ENCODE data around the gene PYGO2.
A peak's percentile ranks its signal among the peaks of the same experiment; 100 is the strongest.

The PYGO2 gene

GRCh38 chr1:154959426-154959780, 2.2 kb downstream of the PYGO2 start:
- DNase-seq, result no peak

GRCh38 chr1:154958681-154959425, 2.7 kb downstream of the PYGO2 start:
- no peak for DNase-seq

GRCh38 chr1:154958036-154958435, 3.5 kb downstream of the PYGO2 start:
- DNase-seq, result no peak

DNA sequence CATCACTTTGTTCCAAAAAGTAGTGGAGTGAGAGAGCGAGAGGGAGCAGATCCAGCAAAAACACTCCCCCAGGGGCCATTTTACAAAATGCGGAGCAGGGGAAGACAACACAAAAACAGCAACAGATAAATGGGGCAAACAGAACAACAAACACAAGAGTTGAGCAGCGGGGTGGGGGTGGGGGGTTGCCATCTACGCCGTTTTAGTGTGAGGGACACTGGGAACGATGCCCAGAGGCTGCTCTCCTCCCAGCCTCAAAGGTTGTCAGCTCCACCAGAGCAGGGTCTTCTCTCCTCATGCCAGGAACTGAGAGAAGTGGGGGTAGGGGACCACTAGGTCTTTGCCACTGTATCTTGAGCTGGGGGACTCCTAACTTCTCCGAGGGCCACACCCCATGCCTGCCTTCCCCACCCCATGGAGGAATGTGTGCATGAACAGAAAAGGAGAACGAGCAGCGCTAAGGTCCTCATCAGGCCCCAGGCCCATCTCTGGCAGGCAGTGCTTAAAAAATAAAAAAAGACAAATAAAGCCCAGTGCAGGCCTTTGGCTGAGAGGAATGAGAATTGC, 4.4 kb downstream of the PYGO2 start:
- no peak for DNase-seq

- no peak for DNase-seq
Measured at GRCh38 chr1:154956544-154956941, 5.0 kb downstream of the PYGO2 start.

- peak; percentile 79 for DNase-seq
Measured at GRCh38 chr1:154955718-154956543, 5.7 kb downstream of the PYGO2 start, which contains the start of gene PBXIP1. Gene PBXIP1 (minus strand): TSS chr1:154956099. CDS start chr1:154953721, 2,378 bp downstream.

DNA sequence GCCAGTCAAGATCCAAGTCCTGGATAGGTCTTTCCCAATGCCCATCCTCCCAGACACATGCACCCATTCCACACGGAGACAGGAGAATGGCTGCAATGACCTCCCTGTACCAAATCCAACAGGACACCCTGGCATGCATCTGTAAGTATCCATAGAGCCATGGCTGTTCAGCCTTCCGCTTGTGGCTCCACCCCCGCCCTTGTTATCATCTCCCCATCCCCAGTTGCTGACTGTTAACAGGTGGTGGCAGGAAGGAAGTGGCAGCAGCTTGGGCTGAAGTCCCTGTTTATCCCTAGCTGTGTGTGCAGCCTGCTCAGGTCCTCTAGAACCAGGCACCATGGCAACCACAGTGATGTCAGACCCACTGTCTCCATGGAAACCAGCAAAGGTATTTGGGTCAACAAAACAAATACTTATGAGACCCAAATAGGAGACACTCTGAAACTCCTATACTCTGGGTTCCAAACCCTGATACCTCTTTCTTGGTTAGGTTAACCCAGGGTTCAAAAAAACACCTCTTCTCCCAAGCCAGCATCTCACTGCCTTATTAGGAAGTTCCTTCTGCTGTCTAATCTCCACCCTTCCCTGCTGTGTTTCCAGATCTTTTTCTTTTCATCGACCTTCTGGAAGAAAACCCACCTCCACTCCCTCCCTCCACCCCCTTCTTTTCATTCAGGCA, 6.4 kb downstream of the PYGO2 start:
- no peak for DNase-seq

DNA sequence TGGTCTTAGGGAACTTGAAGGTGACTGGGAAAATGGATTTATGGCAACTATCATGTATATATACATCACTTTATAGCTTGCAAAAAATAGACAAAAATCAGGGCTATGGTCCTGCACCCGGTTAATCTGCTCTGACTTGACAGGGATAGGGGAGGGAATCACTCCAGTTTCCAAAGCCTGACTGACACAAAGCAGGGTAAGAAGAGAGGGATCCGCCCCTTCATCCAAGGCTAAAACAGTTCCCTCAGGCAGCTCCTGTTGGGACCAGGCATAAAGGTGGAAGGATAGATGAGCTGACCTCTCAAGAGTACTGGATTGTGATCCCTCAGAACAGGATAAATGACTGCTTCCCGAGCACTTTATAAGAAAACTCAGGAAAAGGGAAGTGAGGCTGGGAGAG, 7.0 kb downstream of the PYGO2 start:
- no peak for DNase-seq

GRCh38 chr1:154953611-154954038, 8.0 kb downstream of the PYGO2 start:
- DNase-seq, result no peak

- DNase-seq, result no peak
Measured at GRCh38 chr1:154952664-154953063, 8.9 kb downstream of the PYGO2 start.

- no peak for DNase-seq
Measured at GRCh38 chr1:154951901-154952657, 9.5 kb downstream of the PYGO2 start.

GRCh38 chr1:154948079-154948478, 13.5 kb downstream of the PYGO2 start:
- no peak for DNase-seq

DNA sequence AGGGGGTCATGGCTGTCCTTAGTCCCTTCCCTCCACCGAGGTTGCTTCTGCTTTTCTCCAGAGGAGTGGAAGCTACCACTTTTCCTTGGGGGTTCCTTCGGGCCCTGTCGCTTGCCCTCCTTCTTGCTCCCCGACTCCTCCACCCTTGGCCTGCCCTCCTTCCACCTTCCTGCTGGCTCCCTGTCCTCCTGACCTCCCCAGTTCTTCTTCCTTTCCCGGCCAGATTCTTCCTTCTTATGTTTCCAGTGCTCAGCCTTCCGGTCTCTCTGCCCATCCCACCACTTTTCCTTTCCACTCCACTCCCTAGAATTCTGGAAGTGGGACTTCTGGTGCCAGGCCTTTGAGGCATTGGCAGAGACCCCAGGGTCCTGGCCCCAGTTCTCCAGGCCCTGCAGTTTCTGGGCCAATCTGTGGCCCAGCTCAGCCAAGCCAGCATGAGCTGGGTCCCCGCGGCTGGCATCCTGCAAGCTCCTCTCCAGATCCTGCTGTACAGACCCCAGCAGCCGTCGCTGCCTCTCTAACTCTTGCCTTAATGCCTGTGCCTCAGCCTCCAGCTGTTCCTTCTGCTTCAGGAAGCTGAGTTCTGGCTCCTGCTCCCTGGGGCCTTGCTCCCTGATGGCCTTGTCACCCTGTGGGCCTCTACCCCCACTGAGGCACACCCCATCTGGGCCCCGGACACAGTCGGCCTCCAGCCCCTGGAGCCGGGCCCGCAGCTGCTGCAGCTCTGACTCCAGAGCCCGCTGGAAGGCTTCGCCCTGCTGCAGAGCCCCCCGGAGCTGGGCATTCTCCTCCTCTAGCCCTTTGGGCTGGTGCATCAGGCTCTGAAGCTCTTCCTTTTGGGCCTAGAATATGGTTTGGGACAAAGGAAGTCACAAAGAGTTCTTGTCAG, 15.4 kb downstream of the PYGO2 start:
- no peak for DNase-seq

DNA sequence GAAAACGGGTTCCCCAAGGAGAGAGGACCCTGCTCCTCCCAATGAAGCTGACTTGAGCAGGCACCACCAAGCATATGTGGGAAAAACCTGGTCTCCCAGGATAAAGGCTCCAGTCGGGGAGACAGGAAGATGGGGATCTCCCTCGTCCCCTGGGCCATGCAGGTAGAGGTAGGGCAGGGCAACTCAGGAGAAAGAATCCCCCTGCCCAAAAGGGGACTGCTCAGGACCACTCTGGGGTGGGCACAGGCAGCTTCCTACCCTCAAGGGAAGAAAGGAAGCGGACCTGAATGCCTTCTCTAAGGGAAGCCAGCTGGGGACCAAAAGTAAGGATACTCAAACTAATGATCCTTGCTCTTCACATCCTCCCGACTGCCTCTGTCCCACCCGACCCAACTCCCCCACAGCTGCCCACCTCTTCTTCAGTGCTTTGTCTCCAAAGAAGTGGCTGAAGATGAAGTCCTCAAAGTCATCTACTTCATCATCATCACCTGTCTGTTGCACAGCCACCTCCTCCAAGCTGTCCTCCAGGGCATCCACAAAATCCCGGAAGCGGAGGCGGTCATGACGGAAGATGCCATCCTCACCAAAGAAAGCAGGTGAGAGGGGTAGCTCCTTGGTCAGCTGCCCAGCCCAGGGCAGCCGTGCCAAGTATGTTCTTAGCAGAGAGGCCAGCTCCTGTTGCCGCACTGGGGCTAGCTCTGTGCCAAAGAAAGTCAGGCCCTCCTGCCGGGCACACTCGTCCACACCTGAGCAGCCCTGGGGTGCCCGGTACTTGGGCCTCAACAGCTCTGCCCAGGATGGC, 16.2 kb downstream of the PYGO2 start:
- no peak for DNase-seq

DNA sequence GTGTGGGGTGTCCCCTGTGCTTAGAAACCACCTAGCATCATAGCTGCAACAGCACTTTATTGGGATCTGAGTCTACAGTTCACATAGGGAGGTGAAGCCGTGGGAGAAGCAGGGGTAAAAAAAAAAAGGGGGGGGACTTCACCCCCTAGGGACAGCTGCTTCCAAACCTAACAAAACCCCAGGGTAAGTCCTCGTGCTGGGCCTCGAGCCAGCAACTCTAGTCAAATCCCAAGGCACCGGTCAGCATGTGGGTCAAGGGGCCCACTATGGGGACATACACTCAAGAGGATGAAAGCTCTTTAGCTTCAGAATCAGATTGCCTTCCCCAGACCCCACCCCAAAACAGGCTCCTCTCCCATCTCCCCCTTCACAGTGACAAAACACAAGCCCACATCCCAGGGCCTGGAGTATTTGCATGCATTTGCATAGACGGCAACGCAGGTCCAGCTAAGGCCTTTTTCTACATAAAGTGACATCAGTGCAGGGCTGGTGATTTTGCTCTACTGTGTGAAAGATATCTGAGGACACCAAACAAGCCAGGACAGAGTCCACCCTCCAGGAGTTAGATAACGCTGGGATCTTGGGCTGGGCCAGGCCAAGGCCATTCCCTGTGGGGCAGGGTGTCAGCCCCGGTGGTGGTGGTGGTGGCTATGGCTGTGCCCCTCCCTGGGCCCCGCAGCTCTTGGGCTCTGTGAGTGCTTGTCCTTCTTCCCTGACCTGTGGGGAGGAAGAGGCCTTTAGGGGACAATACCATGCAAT, 17.0 kb downstream of the PYGO2 start:
- no peak for DNase-seq

DNA sequence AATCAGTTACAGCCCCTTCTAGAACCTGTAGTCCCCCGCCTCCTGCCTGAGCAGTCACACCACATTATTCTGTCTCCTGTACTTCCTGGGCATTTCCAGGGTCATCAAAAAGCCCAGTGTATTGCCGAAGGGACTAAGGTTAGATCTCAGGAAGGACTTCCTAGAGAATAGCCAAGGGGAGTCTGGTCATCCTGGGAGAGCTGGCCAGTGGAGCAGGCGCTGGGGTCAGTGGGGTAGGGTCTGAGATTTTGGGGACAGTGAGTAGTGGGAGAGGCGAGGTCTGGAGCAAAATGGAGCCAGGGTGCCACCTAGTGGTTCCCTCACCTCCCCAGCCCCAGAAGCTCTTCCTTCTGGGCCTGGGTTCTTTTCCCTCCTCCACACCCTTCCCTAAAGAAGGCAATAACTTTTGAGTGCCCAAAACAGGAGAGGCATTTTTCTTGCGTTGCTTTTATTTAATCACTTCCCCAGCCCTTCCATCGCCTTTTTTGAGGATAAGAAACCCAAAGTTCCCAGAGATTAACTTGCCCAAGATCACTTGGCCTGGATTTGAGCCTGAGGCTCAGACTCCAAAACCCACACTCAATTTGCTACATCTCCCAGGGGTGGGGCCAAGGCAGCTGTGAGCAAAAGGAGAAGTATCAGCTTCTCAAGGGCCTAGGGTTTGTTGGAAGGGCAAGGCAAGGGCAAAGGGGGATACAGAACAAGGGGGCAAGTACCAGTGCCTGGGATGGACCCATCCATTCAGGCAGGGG, 17.8 kb downstream of the PYGO2 start:
- DNase-seq, result no peak

DNA sequence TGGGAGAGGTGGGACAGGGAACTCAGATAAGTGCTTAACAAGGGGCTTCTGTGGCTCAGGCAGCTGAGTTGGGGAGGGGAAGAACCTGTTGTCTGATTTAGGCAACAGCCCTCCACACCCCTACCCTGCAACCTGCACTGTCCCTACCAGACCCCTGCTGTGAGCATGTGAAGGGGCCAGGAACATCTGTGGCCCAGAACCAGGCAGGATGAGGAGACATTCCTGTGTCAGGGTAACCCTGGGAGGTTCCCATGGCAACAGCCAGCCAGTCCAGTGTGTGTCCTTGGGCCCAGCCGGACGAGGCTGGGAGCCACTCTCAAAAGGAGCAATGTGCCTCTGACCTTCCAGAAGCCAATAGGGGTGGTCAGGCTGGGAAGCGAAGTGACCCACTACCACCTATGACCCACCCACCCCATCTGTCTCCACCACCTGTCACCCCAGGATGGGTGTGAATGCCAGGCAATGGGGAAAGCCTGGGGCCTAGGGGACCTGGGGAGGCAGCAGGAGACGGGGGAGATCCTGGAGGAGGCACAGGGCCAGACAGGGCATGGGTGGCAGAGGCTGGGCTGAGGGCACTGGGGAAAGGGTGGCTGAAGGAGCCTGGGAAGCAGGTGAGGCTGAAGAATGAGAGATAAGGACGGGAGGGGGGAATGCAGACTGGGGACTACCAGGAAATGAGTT, 20.1 kb downstream of the PYGO2 start:
- no peak for DNase-seq

- no peak for DNase-seq
Measured at GRCh38 chr1:154940651-154941194, 20.9 kb downstream of the PYGO2 start.

Data from NCI-H2107 (cell line).